ENCODE data around the gene GFY.

The GFY gene

GRCh38 chr19:49425178-49425577 lies at the start of gene GFY:
TSS of gene GFY (plus strand) at chr19:49425388. CDS start at chr19:49426431, 1,043 bp downstream.
- DNase-seq = no peak

GRCh38 chr19:49378512-49378911 lies 46.7 kb upstream of the GFY start:
- DNase-seq = no peak

GRCh38 chr19:49380391-49380790 lies 44.8 kb upstream of the GFY start:
- DNase-seq = no peak

- DNase-seq = no peak
Observed at GRCh38 chr19:49382639-49383038, 42.5 kb upstream of the GFY start.

GRCh38 chr19:49383599-49383998 lies 41.6 kb upstream of the GFY start:
- DNase-seq = no peak

GRCh38 chr19:49387936-49388372 lies 37.2 kb upstream of the GFY start, which contains the start of gene KASH5:
TSS of gene KASH5 (plus strand) at chr19:49388249. CDS start at chr19:49390884, 2,635 bp downstream.
- DNase-seq = peak; percentile 78

GRCh38 chr19:49389406-49389805 lies 35.8 kb upstream of the GFY start:
- DNase-seq = no peak

GRCh38 chr19:49390131-49390928 lies 34.9 kb upstream of the GFY start:
- no peak for DNase-seq

GRCh38 chr19:49390929-49391359 lies 34.2 kb upstream of the GFY start:
- no peak for DNase-seq

- peak; percentile 81 for DNase-seq
Observed at GRCh38 chr19:49391581-49392399, 33.4 kb upstream of the GFY start.

- no peak for DNase-seq
Observed at GRCh38 chr19:49393881-49394280, 31.3 kb upstream of the GFY start.

GRCh38 chr19:49395581-49396407 lies 29.4 kb upstream of the GFY start:
- DNase-seq = no peak

GRCh38 chr19:49396738-49397505 lies 28.3 kb upstream of the GFY start:
- no peak for DNase-seq

- no peak for DNase-seq
Observed at GRCh38 chr19:49398001-49398615, 27.1 kb upstream of the GFY start.

- DNase-seq = no peak
Observed at GRCh38 chr19:49398931-49399330, 26.3 kb upstream of the GFY start.

GRCh38 chr19:49400029-49400428 lies 25.2 kb upstream of the GFY start:
- no peak for DNase-seq

- no peak for DNase-seq
Observed at GRCh38 chr19:49403404-49404187, 21.6 kb upstream of the GFY start.

- no peak for DNase-seq
Observed at GRCh38 chr19:49407079-49407478, 18.1 kb upstream of the GFY start.

- DNase-seq = no peak
Observed at GRCh38 chr19:49407482-49408015, 17.6 kb upstream of the GFY start.

GRCh38 chr19:49408816-49409440 lies 16.3 kb upstream of the GFY start:
- DNase-seq = no peak
